CD14-positive monocyte (primary cell): ENCODE measurements around the gene EIF4A3. TPM values are rescaled to one million over a fixed set of nuclear protein-coding genes. Genes with fewer than 3 reads are reported as not detected.

Source experiments
- DNase-seq, 3 donors: peaks; one replicate each; pipeline ENCODE4 v3.0.0-alpha.2; 2011 to 2022
- H2AFZ ChIP-seq: 2 replicates; pipeline ENCODE4 v1.6.0; 2012; ENCODE audit warnings: mild to moderate bottlenecking, low read depth, low read length, inconsistent platforms; ENCODE audit not compliant: insufficient read depth, poor library complexity, severe bottlenecking
- H3K27ac ChIP-seq, 2 donors: 1 replicate in 1 of 2; 2 replicates in 1 of 2; pipeline ENCODE4 v1.5.1; 2012 to 2013; ENCODE audit warnings: low read length in 2 of 2, control low read depth in 1 of 2, inconsistent platforms in 1 of 2, low read depth in 1 of 2, mild to moderate bottlenecking in 1 of 2
- H3K27me3 ChIP-seq, 2 donors: one replicate each; pipeline versions ENCODE4 v1.6.0 to v1.6.1; 2011 to 2013; ENCODE audit warnings: low read length in 2 of 2; ENCODE audit not compliant: control insufficient read depth in 2 of 2, insufficient read depth in 2 of 2
- H3K36me3 ChIP-seq, 2 donors: replicated peaks in 1 of 2; 1 replicate in 1 of 2; 2 replicates in 1 of 2; pipeline versions ENCODE4 v1.5.1 to v1.6.1; 2012 to 2013; ENCODE audit warnings: low read length in 2 of 2, control low read depth in 1 of 2, inconsistent platforms in 1 of 2, mild to moderate bottlenecking in 1 of 2; ENCODE audit not compliant: insufficient read depth in 2 of 2, control insufficient read depth in 1 of 2
- H3K4me1 ChIP-seq, 2 donors: 1 replicate in 1 of 2; 2 replicates in 1 of 2; pipeline versions ENCODE4 v1.5.1 to v1.6.1; 2012 to 2013; ENCODE audit warnings: low read length in 2 of 2, control low read depth in 1 of 2, inconsistent platforms in 1 of 2, mild to moderate bottlenecking in 1 of 2, moderate library complexity in 1 of 2; ENCODE audit not compliant: insufficient read depth in 2 of 2, control insufficient read depth in 1 of 2
- H3K4me2 ChIP-seq: replicated peaks from 2 replicates; pipeline ENCODE3; 2012; ENCODE audit warnings: low read length, moderate library complexity, mild to moderate bottlenecking; ENCODE audit not compliant: poor library complexity, severe bottlenecking; ENCODE audit errors: extremely low read depth
- H3K4me3 ChIP-seq, 3 experiments: fragments of 200-600 bp in 1 of 3; sonication (generic) in 1 of 3; replicated peaks in 1 of 3; 1 replicate in 2 of 3; 2 replicates in 1 of 3; pipeline ENCODE4 v1.5.1; 2011 to 2013; ENCODE audit warnings: low read length in 3 of 3, mild to moderate bottlenecking in 3 of 3, control low read depth in 2 of 3, low read depth in 2 of 3, inconsistent platforms in 1 of 3, moderate library complexity in 1 of 3
- H3K79me2 ChIP-seq: 2 replicates; pipeline ENCODE4 v1.6.0; 2012; ENCODE audit warnings: mild to moderate bottlenecking, control low read depth, inconsistent platforms, low read length, moderate library complexity; ENCODE audit not compliant: insufficient read depth
- H3K9ac ChIP-seq: 2 replicates; pipeline ENCODE4 v1.6.0; 2017; ENCODE audit warnings: low read length, mild to moderate bottlenecking; ENCODE audit not compliant: insufficient read depth, poor library complexity, severe bottlenecking
- H3K9me3 ChIP-seq, 2 donors: replicated peaks in 1 of 2; 1 replicate in 1 of 2; 2 replicates in 1 of 2; pipeline versions ENCODE4 v1.5.1 to v1.6.1; 2012 to 2013; ENCODE audit warnings: low read length in 2 of 2, control low read depth in 1 of 2; ENCODE audit not compliant: control insufficient read depth in 1 of 2, insufficient read depth in 1 of 2
- H4K20me1 ChIP-seq: 2 replicates; pipeline ENCODE4 v1.6.0; 2012; ENCODE audit warnings: mild to moderate bottlenecking, low read length, control low read depth, moderate library complexity; ENCODE audit not compliant: insufficient read depth
- H3K27ac Mint-ChIP-seq, 7 donors: one replicate each; pipeline ENCODE4 v1.8.0; 2020; ENCODE audit warnings: mild to moderate bottlenecking in 7 of 7, mixed read lengths in 7 of 7, moderate library complexity in 6 of 7, inconsistent platforms in 2 of 7
- H3K27me3 Mint-ChIP-seq, 3 donors: one replicate each; pipeline ENCODE4 v1.8.0; 2021 to 2022; ENCODE audit warnings: low read depth in 3 of 3, mild to moderate bottlenecking in 3 of 3, mixed read lengths in 3 of 3, moderate library complexity in 3 of 3, inconsistent platforms in 1 of 3
- H3K36me3 Mint-ChIP-seq, 2 donors: one replicate each; pipeline ENCODE4 v1.8.0; 2020; ENCODE audit warnings: mixed read lengths in 2 of 2, inconsistent platforms in 1 of 2, mild to moderate bottlenecking in 1 of 2
- H3K4me1 Mint-ChIP-seq: one replicate; pipeline ENCODE4 v1.8.0; 2020; ENCODE audit warnings: mild to moderate bottlenecking, mixed read lengths
- H3K4me3 Mint-ChIP-seq, 2 donors: one replicate each; pipeline ENCODE4 v1.8.0; 2020; ENCODE audit warnings: mild to moderate bottlenecking in 2 of 2, mixed read lengths in 2 of 2, moderate library complexity in 1 of 2
- H3K9me3 Mint-ChIP-seq, 7 donors: one replicate each; pipeline ENCODE4 v1.8.0; 2020 to 2022; ENCODE audit warnings: mixed read lengths in 7 of 7, mild to moderate bottlenecking in 6 of 7, moderate library complexity in 6 of 7, inconsistent platforms in 2 of 7
- CTCF ChIP-seq: fragments of 200-600 bp; IDR thresholded peaks from one replicate; pipeline ENCODE4 v1.8.0; 2022; ENCODE audit warnings: antibody characterized with exemption, mild to moderate bottlenecking
- WGBS: methylation state at CpG from one replicate; pipeline ENCODE4 v1.1.5; 2013; ENCODE audit warnings: missing lambda C conversion rate; ENCODE audit not compliant: insufficient coverage; 5-methylcytosine and 5-hydroxymethylcytosine counted together
- intact Hi-C, 2 donors: fragments of 100-400 bp; cut with micrococcal nuclease; formaldehyde crosslinking; loops; one replicate each; pipeline versions ENCODE4 v1.15.0 to v1.15.1; 2023
- polyA plus RNA-seq, 3 donors: library from polyadenylated mRNA; depleted of rRNA in 1 of 3; unstranded in 2 of 3; stranded (reverse) in 1 of 3; fragments of 300-500 nt in 2 of 3; fragments of >200 nt in 1 of 3; fragmentation: Illumina TruSeq in 2 of 3; gene quantifications; 1 replicate in 2 of 3; 2 replicates in 1 of 3; pipeline ENCODE4 v1.2.3, GENCODE V29; 2012 to 2021

The EIF4A3 gene
- polyA plus RNA-seq, 3 donors: 101 to 180 (median 106) TPM

GRCh38 chr17:80182118-80182844, 35.4 kb upstream of the EIF4A3 start:
- H3K36me3 Mint-ChIP-seq: no peaks in the 10 kb centered on the region
- no peak overlapping the region for H3K4me3 ChIP-seq
- no peak overlapping the region for H3K9ac ChIP-seq
- H4K20me1 ChIP-seq: no peaks in the 10 kb centered on the region
- H3K27me3 Mint-ChIP-seq: peaks cover 5 to 13% (median 8%) of the 10 kb centered on the region in 3 donors
- WGBS: 93% methylated on average over 26 of the region's 30 CpGs
- H3K9me3 ChIP-seq: no peaks in the 10 kb centered on the region
- H3K79me2 ChIP-seq: no peaks in the 10 kb centered on the region
- intact Hi-C loops: no loop called here
- H2AFZ ChIP-seq: no peak overlapping the region
- no peak overlapping the region for H3K4me3 Mint-ChIP-seq
- no peak for DNase-seq
- no peaks in the 10 kb centered on the region for H3K36me3 ChIP-seq
- no peak for TF ChIP-seq CTCF
- no peaks in the 10 kb centered on the region for H3K27me3 ChIP-seq
- H3K27ac ChIP-seq: no peak overlapping the region
- no peaks in the 10 kb centered on the region for H3K4me1 ChIP-seq
- H3K9me3 Mint-ChIP-seq: peaks cover 0 to 2% (median 0%) of the 10 kb centered on the region in 7 donors
- H3K27ac Mint-ChIP-seq: no peak overlapping the region
- no peak overlapping the region for H3K4me2 ChIP-seq
- H3K4me1 Mint-ChIP-seq: no peaks in the 10 kb centered on the region

GRCh38 chr17:80181431-80181830, 34.5 kb upstream of the EIF4A3 start:
- H4K20me1 ChIP-seq: no peaks in the 10 kb centered on the region
- no peak overlapping the region for H3K27ac Mint-ChIP-seq
- H3K36me3 Mint-ChIP-seq: no peaks in the 10 kb centered on the region
- intact Hi-C loops: no loop called here
- no peak overlapping the region for H2AFZ ChIP-seq
- 97% methylated on average over 13 of the region's 17 CpGs for WGBS
- no peaks in the 10 kb centered on the region for H3K79me2 ChIP-seq
- no peak overlapping the region for H3K27ac ChIP-seq
- no peaks in the 10 kb centered on the region for H3K9me3 ChIP-seq
- no peak overlapping the region for H3K4me3 Mint-ChIP-seq
- no peak for DNase-seq
- H3K27me3 Mint-ChIP-seq: peaks cover 5 to 13% (median 7%) of the 10 kb centered on the region in 3 donors
- no peaks in the 10 kb centered on the region for H3K36me3 ChIP-seq
- no peak overlapping the region for H3K4me3 ChIP-seq
- H3K4me2 ChIP-seq: no peak overlapping the region
- no peaks in the 10 kb centered on the region for H3K4me1 ChIP-seq
- TF ChIP-seq CTCF: no peak
- no peaks in the 10 kb centered on the region for H3K4me1 Mint-ChIP-seq
- H3K9me3 Mint-ChIP-seq: peaks cover 0 to 2% (median 0%) of the 10 kb centered on the region in 7 donors
- no peak overlapping the region for H3K9ac ChIP-seq
- no peaks in the 10 kb centered on the region for H3K27me3 ChIP-seq
